Gastroesophageal sphincter (tissue), 3 donors: ENCODE results near the gene ADIPOR2.

Experiments used
- EP300 ChIP-seq: sonication (generic); formaldehyde crosslinking; IDR thresholded peaks from one replicate; pipeline ENCODE4 v1.6.1; 2017; ENCODE audit warnings: antibody characterized with exemption, mild to moderate bottlenecking
- POLR2AphosphoS5 ChIP-seq: sonication (generic); formaldehyde crosslinking; IDR thresholded peaks from one replicate; pipeline ENCODE4 v1.6.1; 2017; ENCODE audit warnings: antibody characterized with exemption
- TF ChIP-seq, protein P1 (sequence below), 4 experiments: fragments of 200-600 bp in 2 of 4; fragments of 450-650 bp in 2 of 4; sonication (generic) in 1 of 4; IDR thresholded peaks; one replicate each; pipeline ENCODE4 v1.5.1; 2017 to 2019; ENCODE audit warnings: antibody characterized with exemption in 4 of 4, mild to moderate bottlenecking in 2 of 4, moderate library complexity in 2 of 4

GRCh38 chr12:1828856-1829255 lies 138.0 kb downstream of the ADIPOR2 start:
- TF ChIP-seq, protein P1, sequence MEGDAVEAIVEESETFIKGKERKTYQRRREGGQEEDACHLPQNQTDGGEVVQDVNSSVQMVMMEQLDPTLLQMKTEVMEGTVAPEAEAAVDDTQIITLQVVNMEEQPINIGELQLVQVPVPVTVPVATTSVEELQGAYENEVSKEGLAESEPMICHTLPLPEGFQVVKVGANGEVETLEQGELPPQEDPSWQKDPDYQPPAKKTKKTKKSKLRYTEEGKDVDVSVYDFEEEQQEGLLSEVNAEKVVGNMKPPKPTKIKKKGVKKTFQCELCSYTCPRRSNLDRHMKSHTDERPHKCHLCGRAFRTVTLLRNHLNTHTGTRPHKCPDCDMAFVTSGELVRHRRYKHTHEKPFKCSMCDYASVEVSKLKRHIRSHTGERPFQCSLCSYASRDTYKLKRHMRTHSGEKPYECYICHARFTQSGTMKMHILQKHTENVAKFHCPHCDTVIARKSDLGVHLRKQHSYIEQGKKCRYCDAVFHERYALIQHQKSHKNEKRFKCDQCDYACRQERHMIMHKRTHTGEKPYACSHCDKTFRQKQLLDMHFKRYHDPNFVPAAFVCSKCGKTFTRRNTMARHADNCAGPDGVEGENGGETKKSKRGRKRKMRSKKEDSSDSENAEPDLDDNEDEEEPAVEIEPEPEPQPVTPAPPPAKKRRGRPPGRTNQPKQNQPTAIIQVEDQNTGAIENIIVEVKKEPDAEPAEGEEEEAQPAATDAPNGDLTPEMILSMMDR (IDR thresholded peaks at IDR 0.05): no peak
- TF ChIP-seq EP300 (no peak), POLR2AphosphoS5 (no peak)
